Endothelial cell of umbilical vein (primary cell): ENCODE results near the gene CSGALNACT2. TPM values are rescaled to one million over a fixed set of nuclear protein-coding genes. Genes with fewer than 3 reads are reported as not detected.

ENCODE experiments used
- BruUV-seq: library from RNA; stranded (reverse); fragments of 400-500 nt; replicated peaks from 2 replicates; lab custom pipeline; 2021; lab: Mats Ljungman, UMichigan
- CTCF ChIA-PET: fragments of 300-600, 350-600 bp; sonication (Branson Sonifier 250); formaldehyde crosslinking; loops from one replicate; lab custom pipeline; 2021; ENCODE audit warnings: antibody characterized with exemption, inconsistent platforms; lab: Charles Lee
- POLR2A ChIA-PET: fragments of 300-600, 350-600 bp; sonication (Branson Sonifier 250); formaldehyde crosslinking; loops from one replicate; lab custom pipeline; 2021; ENCODE audit warnings: antibody characterized with exemption, inconsistent platforms; lab: Charles Lee
- DNase-seq: peaks from one replicate; pipeline ENCODE4 v3.0.0-alpha.2; 2011; ENCODE audit warnings: low read depth, low spot score
- FAIRE-seq: peaks from 2 replicates; lab custom pipeline; 2011; peaks lifted over from hg19 to GRCh38; lab: Jason Lieb, UNC
- H2AFZ ChIP-seq: 2 replicates; pipeline ENCODE4 v1.6.0; 2012; ENCODE audit warnings: low read depth, low read length, control low read depth, inconsistent platforms
- H3K27ac ChIP-seq: 2 replicates; pipeline ENCODE4 v1.5.1; 2011; ENCODE audit warnings: low read depth, mild to moderate bottlenecking, control low read depth, low read length, moderate library complexity; ENCODE audit not compliant: insufficient read depth
- H3K27me3 ChIP-seq, 2 experiments: 2 replicates each; pipeline versions ENCODE4 v1.6.0 to v1.6.1; 2011; ENCODE audit warnings: low read length in 2 of 2, mixed read lengths in 1 of 2; ENCODE audit not compliant: control insufficient read depth in 2 of 2, insufficient read depth in 2 of 2
- H3K36me3 ChIP-seq, 2 experiments: 2 replicates in 1 of 2; 3 replicates in 1 of 2; pipeline ENCODE4 v1.5.1; 2011; ENCODE audit warnings: low read length in 2 of 2, mild to moderate bottlenecking in 1 of 2, moderate library complexity in 1 of 2; ENCODE audit not compliant: control insufficient read depth in 2 of 2, insufficient read depth in 2 of 2; ENCODE audit errors: extremely low read depth in 1 of 2
- H3K4me1 ChIP-seq: 3 replicates; pipeline ENCODE4 v1.5.1; 2011; ENCODE audit warnings: mild to moderate bottlenecking, low read length; ENCODE audit not compliant: control insufficient read depth, insufficient read depth; ENCODE audit errors: extremely low read depth
- H3K4me2 ChIP-seq: 2 replicates; pipeline ENCODE4 v1.6.1; 2011; ENCODE audit warnings: low read length, control low read depth, mixed read lengths; ENCODE audit not compliant: insufficient read depth
- H3K4me3 ChIP-seq, 3 experiments: fragments of 200-600 bp in 1 of 3; sonication (generic), shearing (Covaris generic) in 1 of 3; replicated peaks in 1 of 3; 2 replicates each; pipeline ENCODE4 v1.5.1; 2011 to 2016; ENCODE audit warnings: control low read depth in 3 of 3, low read length in 3 of 3, mild to moderate bottlenecking in 2 of 3, inconsistent platforms in 1 of 3, low read depth in 1 of 3, moderate library complexity in 1 of 3; ENCODE audit not compliant: insufficient read depth in 1 of 3
- H3K79me2 ChIP-seq: 2 replicates; pipeline ENCODE4 v1.6.0; 2012; ENCODE audit warnings: low read length, inconsistent platforms; ENCODE audit not compliant: control insufficient read depth, insufficient read depth
- H3K9ac ChIP-seq: replicated peaks from 2 replicates; pipeline ENCODE3; 2011; ENCODE audit warnings: low read length, control low read depth; ENCODE audit not compliant: insufficient read depth; ENCODE audit errors: extremely low read depth
- H3K9me1 ChIP-seq: replicated peaks from 3 replicates; pipeline ENCODE4 v1.6.0; 2011; ENCODE audit warnings: mild to moderate bottlenecking, low read length; ENCODE audit not compliant: control insufficient read depth, insufficient read depth; ENCODE audit errors: extremely low read depth
- H3K9me3 ChIP-seq: replicated peaks from 2 replicates; pipeline ENCODE4 v1.5.1; 2012; ENCODE audit warnings: low read length, inconsistent platforms; ENCODE audit not compliant: control insufficient read depth, insufficient read depth
- H4K20me1 ChIP-seq: replicated peaks from 2 replicates; pipeline ENCODE3; 2011; ENCODE audit warnings: mild to moderate bottlenecking, low read length; ENCODE audit not compliant: control insufficient read depth, insufficient read depth; ENCODE audit errors: extremely low read depth
- EZH2 ChIP-seq: IDR thresholded peaks from 2 replicates; pipeline ENCODE4 v1.6.1; 2012; ENCODE audit warnings: borderline replicate concordance, low read depth, mild to moderate bottlenecking, moderate library complexity, low read length, inconsistent platforms; ENCODE audit not compliant: severe bottlenecking
- FOS ChIP-seq: IDR thresholded peaks from 2 replicates; pipeline ENCODE4 v1.6.1; 2011; ENCODE audit warnings: mild to moderate bottlenecking, low read length, moderate library complexity, borderline replicate concordance; ENCODE audit not compliant: insufficient read depth
- GATA2 ChIP-seq: IDR thresholded peaks from 2 replicates; pipeline ENCODE4 v1.7.0; 2011; ENCODE audit warnings: low read depth, mild to moderate bottlenecking, moderate library complexity, mixed read lengths, low read length; ENCODE audit not compliant: insufficient read length, insufficient read depth
- JUN ChIP-seq: IDR thresholded peaks from 2 replicates; pipeline ENCODE4 v1.6.1; 2011; ENCODE audit warnings: borderline replicate concordance, low read depth; ENCODE audit not compliant: insufficient read length, insufficient read depth
- MAX ChIP-seq: IDR thresholded peaks from 2 replicates; pipeline ENCODE4 v1.6.1; 2011; ENCODE audit not compliant: insufficient read depth, insufficient read length
- MYC ChIP-seq: IDR thresholded peaks from one replicate; pipeline ENCODE4 v1.6.1; 2011; ENCODE audit warnings: mild to moderate bottlenecking, low read depth, low read length
- POLR2A ChIP-seq: IDR thresholded peaks from 2 replicates; pipeline ENCODE4 v1.6.1; 2012; ENCODE audit warnings: low read depth, mild to moderate bottlenecking, control low read depth, low read length
- POLR2AphosphoS5 ChIP-seq: IDR thresholded peaks from 2 replicates; pipeline ENCODE4 v1.6.1; 2012; ENCODE audit warnings: low read depth, mild to moderate bottlenecking, control low read depth, low read length, moderate library complexity; ENCODE audit not compliant: insufficient read depth
- dilution Hi-C: fragments of 300-500 bp; cut with MboI; formaldehyde crosslinking; loops from one replicate; pipeline ENCODE4 v1.15.0; 2019; ENCODE audit warnings: low sequenced_read_pairs; ENCODE audit not compliant: extremely low pct_ligation_motif_present
- intact Hi-C: fragments of 100-400 bp; cut with micrococcal nuclease; formaldehyde crosslinking; loops from one replicate; pipeline ENCODE4 v1.10.0; 2022
- polyA plus RNA-seq, 4 experiments: library from polyadenylated mRNA; depleted of rRNA in 3 of 4; stranded (reverse) in 3 of 4; unstranded in 1 of 4; fragments of >200 nt; gene quantifications; 2 replicates each; pipeline versions ENCODE4 v1.2.1 to v1.2.3, GENCODE V29; 2011 to 2012; ENCODE audit warnings: missing spikeins in 1 of 4
- total RNA-seq: library from RNA; stranded (reverse); gene quantifications from 2 replicates; pipeline ENCODE4 v1.2.3, GENCODE V29; 2021
- TF ChIP-seq, protein P1 (sequence below), 2 donors: IDR thresholded peaks; 1 replicate in 1 of 2; 2 replicates in 1 of 2; pipeline ENCODE4 v1.5.1; 2011; ENCODE audit warnings: low read length in 2 of 2, mild to moderate bottlenecking in 2 of 2, moderate library complexity in 2 of 2, control low read depth in 1 of 2, inconsistent platforms in 1 of 2, low read depth in 1 of 2; ENCODE audit not compliant: insufficient read depth in 1 of 2; ENCODE audit errors: extremely low read depth in 1 of 2

Gene CSGALNACT2
- total and polyA plus RNA-seq, 2 donors (not counting 3 experiments of a cell fraction or from before 2014, with no cell fraction given): 9.7 to 17.7 TPM

DNA sequence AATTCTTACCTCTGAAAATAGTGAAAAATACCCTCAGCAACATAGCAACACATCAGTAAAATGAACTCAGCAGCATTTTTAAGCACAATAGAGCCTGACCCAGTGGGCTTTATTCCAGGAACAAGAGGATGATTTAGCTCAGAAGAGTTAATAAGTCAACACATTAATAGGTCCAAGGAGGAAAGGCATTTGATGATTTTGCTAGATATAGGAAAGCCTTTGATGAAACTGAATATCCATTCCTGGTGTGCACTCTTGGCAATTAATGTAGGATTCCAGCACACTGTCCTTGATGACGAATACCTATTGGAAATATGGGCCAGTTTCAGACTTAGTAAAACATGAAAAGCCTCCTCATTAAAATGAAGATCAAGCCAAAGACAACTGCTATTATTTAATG is 86.1 kb downstream of the CSGALNACT2 start:
- no peak overlapping the region for H2AFZ ChIP-seq
- H3K9me1 ChIP-seq: no peaks in the 10 kb centered on the region
- H3K27ac ChIP-seq: no peak overlapping the region
- ChIA-PET CTCF (interaction anchor here (5.1 kb wide), 1 partner anchor 20 kb away, joined by 30 read pairs; no protein-coding TSS in a partner anchor), POLR2A (no interaction called here)
- intact Hi-C loops: no loop called here
- H3K9me3 ChIP-seq: no peaks in the 10 kb centered on the region
- no peak overlapping the region for H3K4me3 ChIP-seq
- no peak for TF ChIP-seq MYC
- TF ChIP-seq POLR2A: no peak
- TF ChIP-seq, protein P1, sequence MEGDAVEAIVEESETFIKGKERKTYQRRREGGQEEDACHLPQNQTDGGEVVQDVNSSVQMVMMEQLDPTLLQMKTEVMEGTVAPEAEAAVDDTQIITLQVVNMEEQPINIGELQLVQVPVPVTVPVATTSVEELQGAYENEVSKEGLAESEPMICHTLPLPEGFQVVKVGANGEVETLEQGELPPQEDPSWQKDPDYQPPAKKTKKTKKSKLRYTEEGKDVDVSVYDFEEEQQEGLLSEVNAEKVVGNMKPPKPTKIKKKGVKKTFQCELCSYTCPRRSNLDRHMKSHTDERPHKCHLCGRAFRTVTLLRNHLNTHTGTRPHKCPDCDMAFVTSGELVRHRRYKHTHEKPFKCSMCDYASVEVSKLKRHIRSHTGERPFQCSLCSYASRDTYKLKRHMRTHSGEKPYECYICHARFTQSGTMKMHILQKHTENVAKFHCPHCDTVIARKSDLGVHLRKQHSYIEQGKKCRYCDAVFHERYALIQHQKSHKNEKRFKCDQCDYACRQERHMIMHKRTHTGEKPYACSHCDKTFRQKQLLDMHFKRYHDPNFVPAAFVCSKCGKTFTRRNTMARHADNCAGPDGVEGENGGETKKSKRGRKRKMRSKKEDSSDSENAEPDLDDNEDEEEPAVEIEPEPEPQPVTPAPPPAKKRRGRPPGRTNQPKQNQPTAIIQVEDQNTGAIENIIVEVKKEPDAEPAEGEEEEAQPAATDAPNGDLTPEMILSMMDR (IDR thresholded peaks at IDR 0.05; ENCODE audit: extremely low read depth in 1 of 2, insufficient read depth in 1 of 2, low read depth in 1 of 2, low read length in 2 of 2): no peak
- TF ChIP-seq FOS: no peak
- TF ChIP-seq MAX: no peak
- TF ChIP-seq EZH2: no peak
- no peak for TF ChIP-seq GATA2
- TF ChIP-seq POLR2AphosphoS5: no peak
- no peak for TF ChIP-seq JUN
- no peak overlapping the region for H3K9ac ChIP-seq
- FAIRE-seq (no peak), DNase-seq (no peak)
- H3K79me2 ChIP-seq: no peaks in the 10 kb centered on the region
- peaks cover 14 to 15% of the 10 kb centered on the region in 2 experiments for H3K27me3 ChIP-seq
- dilution Hi-C loops: no loop called here
- no peaks in the 10 kb centered on the region for H3K36me3 ChIP-seq
- H4K20me1 ChIP-seq: no peaks in the 10 kb centered on the region
- H3K4me2 ChIP-seq: no peak overlapping the region
- H3K4me1 ChIP-seq: no peaks in the 10 kb centered on the region
- no TSS peak for BruUV-seq
